ENCODE results near the gene PLA2G4B. TPM values are rescaled to one million over a fixed set of nuclear protein-coding genes. Genes with fewer than 3 reads are reported as not detected.

Gene PLA2G4B
- polyA plus RNA-seq, 2 donors: 31.6 to 48.1 TPM

DNA sequence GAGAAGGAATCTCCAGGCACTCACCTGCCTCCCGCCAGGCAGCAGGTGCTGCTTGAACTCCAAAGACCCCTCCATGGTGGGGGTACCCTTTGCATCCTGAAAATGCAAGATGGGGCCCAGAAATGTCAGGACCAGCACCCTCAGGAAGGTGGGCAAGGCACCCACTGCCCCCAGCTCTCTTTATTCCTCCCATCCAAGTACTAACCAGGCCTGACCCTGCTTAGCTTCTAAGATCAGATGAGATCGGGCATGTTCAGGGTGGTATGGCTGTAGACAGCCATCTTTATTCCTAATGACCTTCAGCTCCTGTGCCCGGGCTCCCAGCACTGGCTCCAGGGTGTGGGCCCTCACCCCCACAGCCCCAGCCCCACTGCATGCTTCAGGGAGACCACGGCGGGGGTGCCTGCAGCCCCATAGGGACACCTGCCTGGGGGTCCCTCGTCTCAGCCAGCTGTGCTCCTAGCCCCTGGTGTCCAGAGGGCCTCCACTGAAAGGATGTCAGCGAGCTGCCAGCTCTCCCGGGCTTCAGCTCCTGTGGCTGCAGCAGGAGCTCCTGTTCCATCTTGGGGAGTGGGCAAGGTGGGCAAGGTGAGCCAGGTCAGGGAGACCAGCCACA lies 13.2 kb downstream of the PLA2G4B start:
- Histone ChIP-seq H3K9me3 (ENCODE audit: control insufficient read depth in 2 of 2, insufficient read depth in 1 of 2, low read depth in 1 of 2, low read length in 1 of 2) (no peaks in the 10 kb centered on the region), H3K27ac (ENCODE audit: low read depth in 2 of 2, low read length in 1 of 2) (no peak overlapping the region), H3K36me3 (ENCODE audit: control insufficient read depth in 2 of 2, insufficient read depth in 2 of 2, low read length in 1 of 2) (peaks cover 0 to 22% of the 10 kb centered on the region in 2 donors), H3K4me1 (ENCODE audit: control insufficient read depth in 2 of 2, insufficient read depth in 2 of 2, low read length in 1 of 2) (peaks cover 6 to 26% of the 10 kb centered on the region in 2 donors), H3K27me3 (ENCODE audit: control insufficient read depth in 1 of 2, insufficient read depth in 2 of 2, low read length in 2 of 2) (no peaks in the 10 kb centered on the region), H3K4me3 (ENCODE audit: low read depth in 1 of 2, low read length in 2 of 2) (no peak overlapping the region)
- WGBS, 2 donors: 82% methylated on average over 8 of the region's 8 CpGs

DNA sequence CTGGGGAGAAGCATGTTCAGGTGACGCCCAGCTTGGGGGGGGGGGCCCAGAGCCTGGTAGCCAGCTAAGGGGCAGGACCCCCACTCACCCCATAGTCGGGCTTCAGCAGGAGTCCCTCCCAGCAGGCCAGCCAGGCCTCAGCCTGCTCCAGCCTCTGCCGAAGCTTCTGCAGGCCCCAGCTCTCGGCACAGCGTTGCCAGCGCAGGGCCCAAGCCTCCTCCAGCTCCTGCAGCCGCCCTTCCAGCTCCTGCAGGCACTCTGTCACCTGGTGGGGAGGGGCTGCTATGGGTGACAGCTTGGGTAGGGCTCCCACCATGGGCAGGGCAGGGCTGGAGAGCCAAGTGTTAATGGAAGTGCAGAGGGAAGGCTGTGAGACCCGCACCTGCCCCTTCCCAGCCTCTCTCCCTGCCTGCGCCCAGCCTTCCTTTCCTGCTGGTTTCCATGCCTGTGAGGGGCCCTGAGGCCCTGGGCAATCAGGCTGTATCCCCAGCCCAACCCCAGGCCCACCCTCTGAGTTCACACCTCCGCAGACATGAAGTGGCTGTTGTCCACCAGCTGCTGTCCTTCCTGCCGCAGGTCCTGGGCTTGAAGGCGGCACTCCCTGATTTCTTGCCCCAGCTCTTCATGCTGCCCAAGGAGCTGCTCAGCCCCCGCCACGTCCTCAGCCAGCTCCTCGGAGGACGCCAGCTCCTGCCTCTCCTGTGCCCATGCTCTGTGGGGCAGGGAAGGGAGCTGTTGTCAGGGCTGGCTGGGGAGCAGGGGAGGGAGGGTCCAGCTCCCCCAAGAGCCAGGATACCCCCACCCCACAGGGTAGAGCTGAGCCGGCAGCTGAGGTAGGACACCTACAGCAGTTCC lies 14.3 kb downstream of the PLA2G4B start:
- Histone ChIP-seq H3K27me3 (ENCODE audit: control insufficient read depth in 1 of 2, insufficient read depth in 2 of 2, low read length in 2 of 2) (no peaks in the 10 kb centered on the region), H3K4me1 (ENCODE audit: control insufficient read depth in 2 of 2, insufficient read depth in 2 of 2, low read length in 1 of 2) (peaks cover 6 to 26% of the 10 kb centered on the region in 2 donors), H3K27ac (ENCODE audit: low read depth in 2 of 2, low read length in 1 of 2) (no peak overlapping the region), H3K4me3 (ENCODE audit: low read depth in 1 of 2, low read length in 2 of 2) (no peak overlapping the region), H3K9me3 (ENCODE audit: control insufficient read depth in 2 of 2, insufficient read depth in 1 of 2, low read depth in 1 of 2, low read length in 1 of 2) (no peaks in the 10 kb centered on the region), H3K36me3 (ENCODE audit: control insufficient read depth in 2 of 2, insufficient read depth in 2 of 2, low read length in 1 of 2) (peaks cover 0 to 11% of the 10 kb centered on the region in 2 donors)
- 65 to 66% methylated on average over 17 of the region's 17 CpGs for WGBS, 2 donors

DNA sequence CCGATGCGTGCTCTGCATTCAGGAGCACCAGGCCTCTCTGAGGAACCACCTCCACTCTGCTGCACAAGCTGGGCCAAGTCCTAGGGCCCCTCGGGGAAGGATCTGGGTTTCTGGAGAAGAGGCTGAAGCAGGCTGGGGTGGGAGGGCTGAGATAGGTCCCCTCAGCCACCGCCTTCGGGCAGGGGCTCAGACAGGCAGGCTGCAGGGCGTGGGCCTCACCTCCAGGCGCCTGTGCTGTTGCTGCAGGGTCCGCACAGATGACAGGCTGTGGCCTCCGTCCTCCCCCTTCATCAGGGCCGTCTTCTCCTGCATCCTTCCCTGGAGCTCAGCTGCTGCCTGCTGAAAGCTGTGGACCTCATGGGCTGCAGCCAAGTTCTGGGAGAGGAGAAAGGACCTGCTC lies 15.2 kb downstream of the PLA2G4B start:
- Histone ChIP-seq H3K27me3 (ENCODE audit: control insufficient read depth in 1 of 2, insufficient read depth in 2 of 2, low read length in 2 of 2) (no peaks in the 10 kb centered on the region), H3K4me1 (ENCODE audit: control insufficient read depth in 2 of 2, insufficient read depth in 2 of 2, low read length in 1 of 2) (peaks cover 6 to 21% of the 10 kb centered on the region in 2 donors), H3K27ac (ENCODE audit: low read depth in 2 of 2, low read length in 1 of 2) (no peak overlapping the region), H3K4me3 (ENCODE audit: low read depth in 1 of 2, low read length in 2 of 2) (no peak overlapping the region), H3K36me3 (ENCODE audit: control insufficient read depth in 2 of 2, insufficient read depth in 2 of 2, low read length in 1 of 2) (peaks cover 0 to 4% of the 10 kb centered on the region in 2 donors), H3K9me3 (ENCODE audit: control insufficient read depth in 2 of 2, insufficient read depth in 1 of 2, low read depth in 1 of 2, low read length in 1 of 2) (no peaks in the 10 kb centered on the region)
- 70 to 73% methylated on average over 10 of the region's 10 CpGs for WGBS, 2 donors

DNA sequence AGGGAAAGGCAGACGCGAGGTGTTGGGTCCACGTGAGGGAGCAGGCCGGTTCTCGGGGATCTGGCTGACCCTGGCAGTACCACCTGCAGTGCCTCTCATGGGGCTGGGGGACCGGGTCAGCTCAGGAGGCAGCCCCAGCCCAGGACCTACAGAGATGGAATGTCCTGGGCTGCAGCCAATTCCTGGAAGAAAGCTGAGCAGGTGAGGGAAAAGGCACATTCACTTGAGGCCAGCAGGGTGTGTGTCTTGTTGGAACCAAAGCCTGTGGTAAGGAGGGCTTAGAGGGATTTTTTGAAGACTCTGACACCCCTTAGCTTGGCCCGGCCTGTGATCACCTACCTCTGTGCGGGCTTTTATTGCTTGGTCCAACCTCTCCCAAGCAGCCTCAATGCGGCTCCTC lies 15.8 kb downstream of the PLA2G4B start:
- Histone ChIP-seq H3K36me3 (ENCODE audit: control insufficient read depth in 2 of 2, insufficient read depth in 2 of 2, low read length in 1 of 2) (no peaks in the 10 kb centered on the region), H3K9me3 (ENCODE audit: control insufficient read depth in 2 of 2, insufficient read depth in 1 of 2, low read depth in 1 of 2, low read length in 1 of 2) (no peaks in the 10 kb centered on the region), H3K4me3 (ENCODE audit: low read depth in 1 of 2, low read length in 2 of 2) (no peak overlapping the region), H3K27ac (ENCODE audit: low read depth in 2 of 2, low read length in 1 of 2) (no peak overlapping the region), H3K4me1 (ENCODE audit: control insufficient read depth in 2 of 2, insufficient read depth in 2 of 2, low read length in 1 of 2) (peaks cover 6 to 15% of the 10 kb centered on the region in 2 donors), H3K27me3 (ENCODE audit: control insufficient read depth in 1 of 2, insufficient read depth in 2 of 2, low read length in 2 of 2) (no peaks in the 10 kb centered on the region)
- WGBS, 2 donors: 71 to 76% methylated on average over 9 of the region's 9 CpGs

DNA sequence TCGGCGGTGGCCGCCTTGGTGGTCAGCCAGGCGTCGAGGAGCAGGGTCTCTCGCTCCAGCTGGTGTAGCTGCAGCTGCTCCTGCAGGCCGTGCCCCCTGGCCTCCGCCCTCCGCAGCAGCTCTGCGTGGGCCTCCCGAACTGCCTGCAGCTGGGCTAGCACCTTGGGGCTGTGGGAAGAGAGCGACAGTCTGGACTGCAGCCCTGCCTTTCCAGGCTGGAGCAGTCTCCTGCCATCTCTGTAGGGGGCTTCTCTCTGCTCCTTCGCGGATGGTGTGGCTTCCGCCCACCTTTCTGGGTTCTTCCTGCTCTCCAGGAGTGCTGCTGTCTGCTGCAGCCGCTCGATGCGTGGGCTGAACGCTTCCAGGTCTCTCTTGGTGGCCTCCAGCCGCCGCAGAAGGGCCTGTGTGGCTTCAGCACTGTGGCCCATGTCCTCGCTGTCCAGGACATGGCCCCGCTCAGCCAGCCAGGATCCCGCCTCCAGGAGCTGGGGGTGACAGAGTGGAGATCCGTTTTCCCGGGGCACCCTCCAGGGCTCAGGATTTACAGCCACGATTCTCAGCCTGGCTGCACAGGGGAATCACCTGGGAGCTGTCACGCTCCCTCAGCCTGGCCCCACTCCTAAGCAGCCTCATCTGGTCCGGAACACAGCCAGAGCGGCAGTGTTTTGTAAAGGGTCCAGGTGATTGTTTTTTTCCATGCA lies 16.8 kb downstream of the PLA2G4B start:
- H3K27ac ChIP-seq (ENCODE audit: low read depth in 2 of 2, low read length in 1 of 2): no peak overlapping the region
- H3K9me3 ChIP-seq (ENCODE audit: control insufficient read depth in 2 of 2, insufficient read depth in 1 of 2, low read depth in 1 of 2, low read length in 1 of 2): no peaks in the 10 kb centered on the region
- no peak overlapping the region for H3K4me3 ChIP-seq (ENCODE audit: low read depth in 1 of 2, low read length in 2 of 2)
- no peaks in the 10 kb centered on the region for H3K27me3 ChIP-seq (ENCODE audit: control insufficient read depth in 1 of 2, insufficient read depth in 2 of 2, low read length in 2 of 2)
- WGBS, 2 donors: 67 to 74% methylated on average over 30 of the region's 30 CpGs
- H3K4me1 ChIP-seq (ENCODE audit: control insufficient read depth in 2 of 2, insufficient read depth in 2 of 2, low read length in 1 of 2): peaks cover 4 to 12% of the 10 kb centered on the region in 2 donors
- H3K36me3 ChIP-seq (ENCODE audit: control insufficient read depth in 2 of 2, insufficient read depth in 2 of 2, low read length in 1 of 2): no peaks in the 10 kb centered on the region

DNA sequence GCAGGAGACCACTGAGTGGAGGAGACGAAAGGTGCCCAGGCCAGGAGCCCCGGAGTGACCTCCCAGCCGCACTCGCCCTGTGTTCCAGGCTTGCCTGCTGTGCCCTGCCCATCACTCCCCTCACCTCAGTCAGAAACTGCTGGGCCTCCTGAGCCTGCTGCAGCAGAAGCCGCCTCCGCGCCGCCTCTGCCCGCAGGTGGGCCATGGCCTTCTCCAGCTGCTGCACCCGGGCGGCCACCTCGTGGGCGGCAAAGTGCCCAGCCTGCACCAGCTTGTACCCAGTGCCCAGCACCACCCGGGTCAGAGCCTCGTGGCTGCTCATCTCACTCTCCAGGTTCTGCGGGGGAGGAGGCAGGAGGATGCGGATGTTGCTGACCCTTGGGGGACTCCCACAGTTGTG lies 17.6 kb downstream of the PLA2G4B start:
- Histone ChIP-seq H3K36me3 (ENCODE audit: control insufficient read depth in 2 of 2, insufficient read depth in 2 of 2, low read length in 1 of 2) (no peaks in the 10 kb centered on the region), H3K9me3 (ENCODE audit: control insufficient read depth in 2 of 2, insufficient read depth in 1 of 2, low read depth in 1 of 2, low read length in 1 of 2) (no peaks in the 10 kb centered on the region), H3K27ac (ENCODE audit: low read depth in 2 of 2, low read length in 1 of 2) (no peak overlapping the region), H3K27me3 (ENCODE audit: control insufficient read depth in 1 of 2, insufficient read depth in 2 of 2, low read length in 2 of 2) (no peaks in the 10 kb centered on the region), H3K4me1 (ENCODE audit: control insufficient read depth in 2 of 2, insufficient read depth in 2 of 2, low read length in 1 of 2) (peaks cover 0 to 8% of the 10 kb centered on the region in 2 donors), H3K4me3 (ENCODE audit: low read depth in 1 of 2, low read length in 2 of 2) (no peak overlapping the region)
- WGBS, 2 donors: 86 to 87% methylated on average over 17 of the region's 17 CpGs

DNA sequence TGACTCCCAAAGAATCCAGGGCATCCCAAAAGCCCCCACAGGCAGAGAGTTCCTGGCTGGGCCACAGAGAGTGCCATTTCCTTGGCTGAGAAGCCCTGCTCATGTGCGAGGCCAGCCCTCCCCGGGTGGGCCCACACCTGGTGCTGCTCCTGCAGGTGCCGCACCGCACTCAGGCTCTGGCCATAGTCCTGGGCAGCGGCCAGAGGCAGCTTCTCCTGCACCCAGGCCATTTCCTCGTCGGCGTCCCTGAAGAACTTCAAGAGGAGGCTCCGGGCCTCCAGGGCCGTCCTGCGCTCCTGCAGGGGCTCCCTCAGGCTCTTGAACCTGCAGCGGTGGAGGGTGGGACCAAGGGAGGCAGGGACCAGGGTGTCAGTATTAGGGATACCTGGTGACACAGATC lies 18.1 kb downstream of the PLA2G4B start:
- Histone ChIP-seq H3K4me3 (ENCODE audit: low read depth in 1 of 2, low read length in 2 of 2) (no peak overlapping the region), H3K27me3 (ENCODE audit: control insufficient read depth in 1 of 2, insufficient read depth in 2 of 2, low read length in 2 of 2) (no peaks in the 10 kb centered on the region), H3K9me3 (ENCODE audit: control insufficient read depth in 2 of 2, insufficient read depth in 1 of 2, low read depth in 1 of 2, low read length in 1 of 2) (no peaks in the 10 kb centered on the region), H3K4me1 (ENCODE audit: control insufficient read depth in 2 of 2, insufficient read depth in 2 of 2, low read length in 1 of 2) (peaks cover 0 to 8% of the 10 kb centered on the region in 2 donors), H3K27ac (ENCODE audit: low read depth in 2 of 2, low read length in 1 of 2) (no peak overlapping the region), H3K36me3 (ENCODE audit: control insufficient read depth in 2 of 2, insufficient read depth in 2 of 2, low read length in 1 of 2) (peaks cover 0 to 3% of the 10 kb centered on the region in 2 donors)
- 91 to 93% methylated on average over 12 of the region's 12 CpGs for WGBS, 2 donors

DNA sequence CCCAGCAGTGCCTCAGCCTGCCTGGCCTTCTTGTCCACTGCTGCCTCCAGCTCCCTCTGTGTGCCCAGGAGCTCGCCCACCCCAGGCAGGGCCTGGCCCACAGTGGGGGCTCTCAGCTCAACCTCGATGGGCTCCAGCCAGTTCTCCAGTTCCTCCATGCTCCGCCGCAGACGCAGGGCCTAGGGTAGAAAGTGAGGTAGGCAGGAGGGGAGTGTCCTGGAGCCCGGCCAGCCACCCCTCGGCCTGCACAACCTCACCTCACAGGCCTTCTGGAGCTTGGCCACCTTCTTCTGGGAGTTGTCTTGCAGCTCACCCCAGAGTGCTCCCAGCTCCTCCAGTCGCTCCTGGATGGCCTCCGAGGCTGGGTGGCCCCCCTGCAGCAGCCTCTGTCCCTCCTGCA lies 18.7 kb downstream of the PLA2G4B start:
- peaks cover 0 to 8% of the 10 kb centered on the region in 2 donors for H3K4me1 ChIP-seq (ENCODE audit: control insufficient read depth in 2 of 2, insufficient read depth in 2 of 2, low read length in 1 of 2)

DNA sequence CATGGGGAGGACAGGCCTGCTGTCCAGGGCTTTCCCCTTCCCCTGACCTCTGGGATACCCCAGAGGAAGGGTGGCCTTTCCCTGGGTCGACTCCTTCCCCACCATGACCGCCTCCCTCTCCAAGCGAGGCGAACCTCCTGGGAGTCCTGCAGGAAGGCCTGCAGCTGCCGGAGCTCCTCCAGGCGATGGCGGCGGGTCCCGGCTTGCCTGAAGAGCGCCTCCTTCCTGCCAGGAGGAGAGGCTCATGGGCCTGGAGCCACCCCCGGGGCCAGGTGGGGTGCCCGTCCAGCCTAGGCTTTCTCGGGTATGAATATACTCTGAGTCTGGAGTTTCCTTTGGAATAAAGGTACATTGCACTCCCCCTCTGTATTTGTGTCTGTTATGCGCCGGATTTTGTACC lies 20.1 kb downstream of the PLA2G4B start:
- H3K36me3 ChIP-seq (ENCODE audit: control insufficient read depth in 2 of 2, insufficient read depth in 2 of 2, low read length in 1 of 2): peaks cover 0 to 5% of the 10 kb centered on the region in 2 donors
- no peaks in the 10 kb centered on the region for H3K9me3 ChIP-seq (ENCODE audit: control insufficient read depth in 2 of 2, insufficient read depth in 1 of 2, low read depth in 1 of 2, low read length in 1 of 2)
- no peaks in the 10 kb centered on the region for H3K27me3 ChIP-seq (ENCODE audit: control insufficient read depth in 1 of 2, insufficient read depth in 2 of 2, low read length in 2 of 2)
- H3K4me3 ChIP-seq (ENCODE audit: low read depth in 1 of 2, low read length in 2 of 2): no peak overlapping the region
- H3K4me1 ChIP-seq (ENCODE audit: control insufficient read depth in 2 of 2, insufficient read depth in 2 of 2, low read length in 1 of 2): peaks cover 0 to 5% of the 10 kb centered on the region in 2 donors
- WGBS, 2 donors: 73 to 83% methylated on average over 14 to 15 of the region's 15 CpGs
- no peak overlapping the region for H3K27ac ChIP-seq (ENCODE audit: low read depth in 2 of 2, low read length in 1 of 2)

More for the DNA sequence above, 18.7 kb downstream of the PLA2G4B start:
- Histone ChIP-seq H3K9me3 (ENCODE audit: control insufficient read depth in 2 of 2, insufficient read depth in 1 of 2, low read depth in 1 of 2, low read length in 1 of 2) (no peaks in the 10 kb centered on the region), H3K4me3 (ENCODE audit: low read depth in 1 of 2, low read length in 2 of 2) (no peak overlapping the region), H3K27me3 (ENCODE audit: control insufficient read depth in 1 of 2, insufficient read depth in 2 of 2, low read length in 2 of 2) (no peaks in the 10 kb centered on the region), H3K27ac (ENCODE audit: low read depth in 2 of 2, low read length in 1 of 2) (no peak overlapping the region), H3K36me3 (ENCODE audit: control insufficient read depth in 2 of 2, insufficient read depth in 2 of 2, low read length in 1 of 2) (peaks cover 0 to 5% of the 10 kb centered on the region in 2 donors)
- 82 to 85% methylated on average over 9 of the region's 9 CpGs for WGBS, 2 donors

All from esophagus (tissue), 2 donors.